Endodermal cell (in vitro differentiated cells): ENCODE results near the gene ZC3HAV1L. TPM values are rescaled to one million over a fixed set of nuclear protein-coding genes. Genes with fewer than 3 reads are reported as not detected.

Experiments
- DNase-seq: peaks from one replicate; pipeline ENCODE4 v3.0.0-alpha.2; 2017
- H3K27ac ChIP-seq: 2 replicates; pipeline ENCODE4 v1.5.1; 2013; ENCODE audit warnings: mild to moderate bottlenecking, low read depth, low read length, moderate library complexity
- H3K27me3 ChIP-seq: 2 replicates; pipeline ENCODE4 v1.6.1; 2013; ENCODE audit warnings: mild to moderate bottlenecking, low read length, moderate library complexity; ENCODE audit not compliant: insufficient read depth, control insufficient read depth, poor library complexity, severe bottlenecking
- H3K36me3 ChIP-seq: 2 replicates; pipeline ENCODE4 v1.7.0; 2013; ENCODE audit warnings: mild to moderate bottlenecking, low read length, moderate library complexity; ENCODE audit not compliant: control insufficient read depth, insufficient read depth
- H3K4me1 ChIP-seq: one replicate; pipeline ENCODE4 v1.7.0; 2013; ENCODE audit warnings: low read length; ENCODE audit not compliant: control insufficient read depth, insufficient read depth
- H3K4me3 ChIP-seq: 2 replicates; pipeline ENCODE4 v1.5.1; 2013; ENCODE audit warnings: mild to moderate bottlenecking, low read length, moderate library complexity
- H3K9ac ChIP-seq: 2 replicates; pipeline ENCODE4 v1.6.1; 2013; ENCODE audit warnings: mild to moderate bottlenecking, low read length, moderate library complexity; ENCODE audit not compliant: poor library complexity, severe bottlenecking; ENCODE audit errors: extremely low read depth
- H3K9me3 ChIP-seq: 2 replicates; pipeline ENCODE4 v1.6.1; 2013; ENCODE audit warnings: mild to moderate bottlenecking, low read length, moderate library complexity; ENCODE audit not compliant: control insufficient read depth
- H3K27ac Mint-ChIP-seq: 2 replicates; pipeline ENCODE4 v1.8.0; 2020; ENCODE audit warnings: mixed read lengths
- H3K27me3 Mint-ChIP-seq: 2 replicates; pipeline ENCODE4 v1.8.0; 2021; ENCODE audit warnings: mild to moderate bottlenecking, mixed read lengths; ENCODE audit not compliant: insufficient read depth
- H3K36me3 Mint-ChIP-seq: 2 replicates; pipeline ENCODE4 v1.8.0; 2020; ENCODE audit warnings: low read depth, mixed read lengths
- H3K4me1 Mint-ChIP-seq: 2 replicates; pipeline ENCODE4 v1.8.0; 2020; ENCODE audit warnings: mixed read lengths
- H3K4me3 Mint-ChIP-seq: 2 replicates; pipeline ENCODE4 v1.8.0; 2020; ENCODE audit warnings: mild to moderate bottlenecking, moderate library complexity, mixed read lengths
- H3K9me3 Mint-ChIP-seq: 2 replicates; pipeline ENCODE4 v1.8.0; 2020; ENCODE audit warnings: mild to moderate bottlenecking, mixed read lengths
- CTCF ChIP-seq: fragments of 200-600 bp; sonication (generic); conservative IDR thresholded peaks from 2 replicates; pipeline ENCODE4 v1.5.0; 2021; ENCODE audit warnings: antibody characterized with exemption, mild to moderate bottlenecking
- WGBS, 2 experiments: methylation state at CpG; one replicate each; pipeline versions ENCODE4 v1.1.5 to v1.1.7; 2013; ENCODE audit warnings: missing lambda C conversion rate in 2 of 2, mixed read lengths in 1 of 2; ENCODE audit not compliant: insufficient coverage in 1 of 2, insufficient read length in 1 of 2; 5-methylcytosine and 5-hydroxymethylcytosine counted together
- long read RNA-seq, 4 experiments: library from polyadenylated mRNA in 2 of 4; library from RNA in 1 of 4; library from capped mRNA in 1 of 4; stranded (forward) in 3 of 4; unstranded in 1 of 4; transcript quantifications; one replicate each; pipeline ENCODE4 v2.0.0, GENCODE V29; 2020 to 2021; ENCODE audit warnings: inconsistent platforms in 1 of 4
- polyA plus RNA-seq, 2 experiments: library from polyadenylated mRNA; stranded (reverse); fragments of 50-300 nt; gene quantifications; one replicate each; pipeline ENCODE4 v1.2.3, GENCODE V29; 2013
- total RNA-seq, 2 donors: library from RNA; stranded (reverse); fragmentation: NEBNext Ultra II Directional in 1 of 2; extraction: Animal tissue kit (Norgen Biotek cat#: 25700) in 1 of 2; gene quantifications; 2 replicates in 1 of 2; 3 replicates in 1 of 2; pipeline ENCODE4 v1.2.1, GENCODE V29; 2021

ZC3HAV1L gene
- total RNA-seq = 10 to 100 TPM in 1 of 2 donors, 1 to 10 TPM in 1; 9.7 to 10.9 TPM
- 8.2 TPM for polyA plus RNA-seq (2013, experiment 1 of 2)
- polyA plus RNA-seq (2013, experiment 2 of 2) = 8.4 TPM
- long read RNA-seq, experiment 1 = 0 reads
- long read RNA-seq, experiment 2, partial matches to known transcripts = 3 of 3 reads
- long read RNA-seq, experiment 2, other reads (novel, unspliced or antisense) = 0 of 3 reads
- long read RNA-seq, experiment 3, partial matches to known transcripts = 0 of 1 reads
- long read RNA-seq, experiment 3, other reads (novel, unspliced or antisense) = 1 of 1 reads
- long read RNA-seq, experiment 4 = 0 reads

GRCh38 chr7:139035586-139036353 lies at the start of gene ZC3HAV1L:
Gene ZC3HAV1L, minus strand, starts transcription at chr7:139036042. Its CDS starts 25 bp downstream, at chr7:139036017.
- Histone ChIP-seq H3K9ac (peak within 1 kb of the TSS; percentile 25), H3K4me1 (no peaks in the 10 kb centered on the region), H3K27ac (peak within 1 kb of the TSS; percentile 24), H3K27me3 (peaks cover 6% of the 10 kb centered on the region), H3K4me3 (peak within 1 kb of the TSS; percentile 60), H3K36me3 (peaks cover 4% of the 10 kb centered on the region), H3K9me3 (no peaks in the 10 kb centered on the region)
- peaks cover 10% of the 10 kb centered on the region for H3K4me1 Mint-ChIP-seq
- H3K27me3 Mint-ChIP-seq = peaks cover 2% of the 10 kb centered on the region
- peak within 1 kb of the TSS; percentile 70 for H3K4me3 Mint-ChIP-seq
- peak within 1 kb of the TSS; percentile 64 for H3K27ac Mint-ChIP-seq
- TF ChIP-seq CTCF = no peak
- WGBS, 2 experiments = 27 to 30% methylated on average over 28 to 82 of the region's 82 CpGs
- peak; percentile 83 for DNase-seq
- no peaks in the 10 kb centered on the region for H3K9me3 Mint-ChIP-seq
- H3K36me3 Mint-ChIP-seq = peaks cover 28% of the 10 kb centered on the region

GRCh38 chr7:139084709-139085108 lies 48.9 kb upstream of the ZC3HAV1L start:
- DNase-seq = no peak
- peaks cover 96% of the 10 kb centered on the region for H3K36me3 ChIP-seq
- no peaks in the 10 kb centered on the region for H3K27me3 ChIP-seq
- TF ChIP-seq CTCF = no peak
- H3K4me1 ChIP-seq = no peaks in the 10 kb centered on the region
- Mint-ChIP-seq H3K27ac (no peak overlapping the region), H3K4me1 (peaks cover 4% of the 10 kb centered on the region), H3K9me3 (peaks cover 13% of the 10 kb centered on the region), H3K4me3 (no peak overlapping the region), H3K36me3 (peaks cover 90% of the 10 kb centered on the region), H3K27me3 (no peaks in the 10 kb centered on the region)
- 95 to 96% methylated on average over 5 of the region's 5 CpGs for WGBS, 2 experiments
- no peak overlapping the region for H3K4me3 ChIP-seq
- H3K27ac ChIP-seq = no peak overlapping the region
- no peak overlapping the region for H3K9ac ChIP-seq
- peaks cover 34% of the 10 kb centered on the region for H3K9me3 ChIP-seq

- H3K9ac ChIP-seq = no peak overlapping the region
- Mint-ChIP-seq H3K9me3 (no peaks in the 10 kb centered on the region), H3K27ac (no peak overlapping the region), H3K4me3 (no peak overlapping the region), H3K27me3 (no peaks in the 10 kb centered on the region), H3K36me3 (peaks cover 90% of the 10 kb centered on the region), H3K4me1 (peaks cover 10% of the 10 kb centered on the region)
- peaks cover 97% of the 10 kb centered on the region for H3K36me3 ChIP-seq
- peaks cover 3% of the 10 kb centered on the region for H3K9me3 ChIP-seq
- DNase-seq = no peak
- H3K27ac ChIP-seq = no peak overlapping the region
- no peaks in the 10 kb centered on the region for H3K4me1 ChIP-seq
- no peaks in the 10 kb centered on the region for H3K27me3 ChIP-seq
- TF ChIP-seq CTCF = no peak
- no peak overlapping the region for H3K4me3 ChIP-seq
Observed at GRCh38 chr7:139081584-139081983, 45.7 kb upstream of the ZC3HAV1L start.
